Measurements from ENCODE around the gene KCNQ1.

- TF ChIP-seq POLR2A (IDR thresholded peaks at IDR 0.05; ENCODE audit: borderline replicate concordance, extremely low read depth, insufficient read depth, insufficient read length) (no peak), CEBPB (IDR thresholded peaks at IDR 0.05; ENCODE audit: low read depth) (no peak), CTCF (IDR thresholded peaks at IDR 0.05 in 2 of 3, conservative IDR thresholded peaks at IDR 0.05 in 1 of 3; ENCODE audit: borderline replicate concordance in 1 of 3, insufficient read depth in 1 of 3, low read depth in 2 of 3, low read length in 2 of 3) (no peak), SIN3A (IDR thresholded peaks at IDR 0.05; ENCODE audit: low read depth) (no peak), ATF3 (IDR thresholded peaks at IDR 0.05) (no peak), EGR1 (IDR thresholded peaks at IDR 0.05; ENCODE audit: low read depth) (no peak), EZH2phosphoT487 (IDR thresholded peaks at IDR 0.05; ENCODE audit: borderline replicate concordance) (no peak), YY1 (IDR thresholded peaks at IDR 0.05; ENCODE audit: extremely low read depth, insufficient replicate concordance, low read depth, low read length) (no peak), JUND (IDR thresholded peaks at IDR 0.05) (no peak), POLR2AphosphoS5 (IDR thresholded peaks at IDR 0.05; ENCODE audit: low read depth, low read length) (no peak), EZH2 (IDR thresholded peaks at IDR 0.05) (no peak), SP1 (IDR thresholded peaks at IDR 0.05; ENCODE audit: low read depth) (no peak), RAD21 (IDR thresholded peaks at IDR 0.05; ENCODE audit: low read depth) (no peak), FOSL1 (IDR thresholded peaks at IDR 0.05; ENCODE audit: low read depth) (no peak)
Observed at GRCh38 chr11:2777386-2777785, 332.6 kb downstream of the KCNQ1 start.
